LNCAP (cell line): ENCODE measurements around the gene MYO16.

Source experiments
- CTCF ChIP-seq: fragments of 450-650 bp; IDR thresholded peaks from 2 replicates; pipeline ENCODE4 v1.5.1; 2017; ENCODE audit warnings: mild to moderate bottlenecking

MYO16 gene

GRCh38 chr13:109055850-109056249 is 426.4 kb downstream of the MYO16 start:
- TF ChIP-seq CTCF, result no peak

- no peak for TF ChIP-seq CTCF
Measured at GRCh38 chr13:109058087-109058486, 428.7 kb downstream of the MYO16 start.

- TF ChIP-seq CTCF, result no peak
Measured at GRCh38 chr13:109072505-109072904, 443.1 kb downstream of the MYO16 start.

GRCh38 chr13:109074436-109074835 is 445.0 kb downstream of the MYO16 start:
- TF ChIP-seq CTCF, result no peak

- TF ChIP-seq CTCF, result no peak
Measured at GRCh38 chr13:109074853-109075252, 445.4 kb downstream of the MYO16 start.

GRCh38 chr13:109087916-109088623 is 458.7 kb downstream of the MYO16 start:
- no peak for TF ChIP-seq CTCF

GRCh38 chr13:109088624-109088917 is 459.2 kb downstream of the MYO16 start:
- no peak for TF ChIP-seq CTCF

- no peak for TF ChIP-seq CTCF
Measured at GRCh38 chr13:109090796-109091195, 461.4 kb downstream of the MYO16 start.
